GM18907 (cell line): ENCODE measurements around the gene CDC42BPA.
"Not testable (repeated sequence)": the region's sequence is repeated elsewhere in the genome, so short reads cannot be mapped to it uniquely, and the experiment has no call there.

Source experiments
- ATAC-seq: cut with Tn5 transposase; IDR thresholded peaks from one replicate; pipeline ENCODE4 v1.9.1; 2021; ENCODE audit warnings: mild to moderate bottlenecking, moderate library complexity; ENCODE audit not compliant: unreplicated experiment

The CDC42BPA gene

DNA sequence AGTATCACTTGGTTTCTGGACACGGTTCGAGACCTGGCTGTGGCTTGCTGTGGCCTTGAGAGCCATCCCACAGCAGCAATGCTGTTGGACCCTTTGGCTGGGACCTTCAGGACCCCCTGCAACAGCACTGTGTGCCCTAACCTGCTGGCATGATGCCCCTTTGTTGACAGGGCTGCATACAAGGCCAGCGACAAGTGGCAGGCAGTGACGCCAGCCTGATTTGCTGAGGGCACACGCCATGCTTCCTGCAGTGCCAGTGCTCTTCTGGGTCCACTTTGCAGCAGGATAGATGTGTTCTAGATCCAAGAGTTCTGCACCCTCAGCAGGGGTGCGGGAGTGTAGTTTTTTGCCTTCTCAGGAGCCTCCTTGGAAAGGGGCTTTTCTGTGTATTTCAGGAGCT, 345.4 kb downstream of the CDC42BPA start:
- no peak for ATAC-seq

DNA sequence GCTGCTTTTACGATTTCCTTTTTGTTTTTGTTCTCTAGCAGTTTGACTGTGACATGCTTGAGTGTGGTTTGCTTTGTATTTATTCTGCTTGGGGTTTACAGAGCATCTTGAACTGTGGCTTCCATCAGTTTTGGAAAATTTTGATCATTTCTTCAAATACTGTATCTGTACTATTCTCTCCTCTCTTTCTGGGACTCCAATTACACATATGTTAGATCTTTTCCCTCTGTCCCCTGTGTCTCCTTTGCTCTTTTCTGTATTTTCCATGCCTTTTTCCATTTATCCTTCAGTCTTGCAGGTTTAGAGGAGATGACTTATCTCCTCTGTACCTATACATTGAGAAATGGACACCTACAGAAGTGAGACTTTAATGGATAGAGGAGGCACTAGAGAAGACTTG, 346.5 kb downstream of the CDC42BPA start:
- ATAC-seq = no peak

DNA sequence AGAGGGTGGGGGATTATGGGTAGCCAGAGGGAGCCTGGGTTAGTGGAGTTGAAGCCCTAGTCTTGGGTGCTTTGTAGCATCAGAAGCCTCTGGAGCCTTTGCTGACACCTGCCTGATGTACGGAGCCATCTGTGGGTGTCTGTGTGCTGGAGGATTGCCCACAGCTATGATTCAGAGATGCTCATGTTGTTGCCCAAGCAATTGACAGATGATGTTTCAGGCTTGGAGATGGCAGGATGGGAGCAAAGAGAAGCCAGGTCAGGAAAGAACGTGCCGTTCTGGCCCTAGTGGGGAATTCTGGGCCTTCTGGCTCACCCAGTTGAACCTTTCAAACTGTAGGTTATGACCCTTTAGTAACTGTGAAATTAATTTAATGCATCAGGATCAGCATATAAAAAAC, 350.6 kb downstream of the CDC42BPA start:
- no peak for ATAC-seq

DNA sequence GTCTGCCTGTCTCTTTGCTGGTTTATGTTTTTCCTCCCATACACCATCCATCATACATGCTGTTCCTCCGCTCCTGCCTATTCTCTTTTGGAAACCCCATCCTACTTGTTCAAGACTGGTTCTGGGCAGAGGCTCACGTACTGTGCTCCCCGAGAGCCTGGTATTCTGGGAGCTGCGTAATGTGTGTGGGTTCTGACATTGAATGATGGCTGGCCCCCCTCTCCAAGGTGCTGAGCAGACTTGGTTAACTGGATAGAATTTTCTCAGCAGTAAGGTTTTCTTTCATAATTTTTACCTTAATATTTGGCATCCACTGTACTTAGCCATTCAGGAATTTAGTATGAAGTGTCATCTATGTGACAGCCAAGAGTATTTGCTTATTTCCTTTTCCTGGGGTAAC, 351.6 kb downstream of the CDC42BPA start:
- ATAC-seq = no peak

DNA sequence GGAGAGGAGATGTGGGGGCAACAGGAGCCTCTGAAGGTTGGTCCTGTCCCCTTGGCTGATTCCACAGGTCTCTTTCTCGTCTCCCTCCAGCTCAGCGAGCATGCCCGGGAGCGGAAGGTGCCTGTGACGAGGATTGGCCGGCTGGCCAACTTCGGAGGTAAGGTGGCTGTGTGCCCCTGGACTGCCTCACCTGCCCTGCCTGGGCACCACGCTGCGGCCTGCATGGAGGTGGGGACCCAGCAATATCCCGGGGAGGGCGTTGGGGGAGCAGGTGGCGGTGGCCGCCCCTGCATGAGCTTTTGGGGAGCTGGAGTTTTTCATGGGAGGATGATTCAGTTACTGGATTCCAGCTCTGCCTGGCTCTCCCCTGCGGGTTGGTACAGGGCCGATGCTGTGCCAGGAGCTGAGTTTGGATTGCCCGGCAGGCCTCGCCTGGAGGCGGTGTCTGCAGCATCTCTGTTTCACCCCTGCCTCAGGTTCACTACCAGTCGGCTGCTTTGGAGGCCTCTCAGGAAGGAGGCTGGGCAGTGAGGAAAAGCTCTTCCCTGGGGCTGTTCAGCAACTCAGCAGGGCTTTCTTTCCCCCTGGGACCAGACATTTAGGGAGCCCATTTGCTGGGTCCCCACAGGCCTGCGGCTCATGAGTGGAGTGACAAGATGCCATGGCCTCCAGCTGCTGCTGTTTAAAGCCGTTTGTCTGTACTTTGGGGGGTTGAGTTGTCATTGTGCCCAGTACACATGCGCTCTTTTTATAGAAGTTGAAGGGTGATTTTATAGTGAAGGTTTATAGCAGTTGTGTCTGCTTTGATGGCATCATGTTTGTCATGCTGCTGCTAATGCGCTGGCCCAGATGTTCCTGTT, 352.5 kb downstream of the CDC42BPA start:
- ATAC-seq = no peak

DNA sequence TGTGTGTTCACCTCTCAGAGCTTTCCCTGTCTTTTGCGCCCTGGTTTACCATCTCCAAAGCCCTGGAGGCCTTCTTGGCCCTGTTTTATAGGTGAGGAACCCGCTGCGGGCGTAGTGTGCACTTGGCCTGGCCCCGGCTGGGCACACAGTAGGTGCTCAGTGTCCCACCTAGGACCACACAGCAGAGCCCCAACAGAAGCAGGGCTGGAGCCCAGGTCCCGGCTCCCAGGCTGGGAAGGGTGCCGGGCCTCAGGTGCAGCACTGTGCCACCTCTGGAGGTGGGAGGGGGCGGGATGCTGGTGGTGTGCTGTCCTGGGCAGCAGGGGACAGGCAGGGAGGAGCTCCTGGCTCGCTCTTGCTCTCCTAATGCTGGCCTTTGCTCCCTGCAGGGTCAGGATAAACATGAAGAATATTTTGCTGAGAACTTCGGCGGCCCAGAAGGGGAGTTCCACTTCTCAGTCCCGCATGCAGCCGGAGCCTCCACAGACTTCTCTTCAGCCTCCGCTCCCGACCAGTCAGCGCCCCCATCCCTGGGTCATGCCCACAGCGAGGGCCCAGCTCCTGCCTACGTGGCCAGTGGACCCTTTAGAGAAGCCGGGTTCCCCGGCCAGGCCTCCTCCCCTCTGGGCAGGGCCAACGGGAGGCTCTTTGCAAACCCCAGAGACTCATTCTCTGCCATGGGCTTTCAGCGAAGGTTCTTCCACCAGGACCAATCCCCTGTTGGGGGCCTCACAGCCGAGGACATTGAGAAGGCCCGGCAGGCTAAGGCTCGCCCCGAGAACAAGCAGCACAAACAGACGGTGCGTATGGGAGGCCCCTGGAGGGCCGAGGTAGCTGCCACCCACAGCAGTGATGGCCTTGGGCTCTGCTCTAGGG, 353.4 kb downstream of the CDC42BPA start:
- no peak for ATAC-seq

DNA sequence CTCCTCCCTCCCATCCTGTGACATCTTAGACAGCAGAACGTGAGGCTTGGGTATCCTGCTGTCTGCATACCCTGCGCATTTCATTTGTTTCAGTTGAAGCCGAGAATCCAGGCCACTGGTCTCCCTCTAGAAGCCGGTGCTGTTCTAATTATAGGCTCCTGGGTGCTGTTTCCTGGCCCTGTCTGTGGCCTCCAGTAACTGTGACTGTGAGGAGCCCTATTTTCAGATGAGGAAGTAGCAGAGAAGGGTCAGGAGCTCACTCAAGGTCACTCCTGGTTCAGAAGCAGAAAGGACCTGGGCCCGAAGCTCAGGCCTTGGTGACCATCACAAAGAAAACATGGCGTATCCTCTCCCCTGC, 354.2 kb downstream of the CDC42BPA start:
- ATAC-seq = no peak

DNA sequence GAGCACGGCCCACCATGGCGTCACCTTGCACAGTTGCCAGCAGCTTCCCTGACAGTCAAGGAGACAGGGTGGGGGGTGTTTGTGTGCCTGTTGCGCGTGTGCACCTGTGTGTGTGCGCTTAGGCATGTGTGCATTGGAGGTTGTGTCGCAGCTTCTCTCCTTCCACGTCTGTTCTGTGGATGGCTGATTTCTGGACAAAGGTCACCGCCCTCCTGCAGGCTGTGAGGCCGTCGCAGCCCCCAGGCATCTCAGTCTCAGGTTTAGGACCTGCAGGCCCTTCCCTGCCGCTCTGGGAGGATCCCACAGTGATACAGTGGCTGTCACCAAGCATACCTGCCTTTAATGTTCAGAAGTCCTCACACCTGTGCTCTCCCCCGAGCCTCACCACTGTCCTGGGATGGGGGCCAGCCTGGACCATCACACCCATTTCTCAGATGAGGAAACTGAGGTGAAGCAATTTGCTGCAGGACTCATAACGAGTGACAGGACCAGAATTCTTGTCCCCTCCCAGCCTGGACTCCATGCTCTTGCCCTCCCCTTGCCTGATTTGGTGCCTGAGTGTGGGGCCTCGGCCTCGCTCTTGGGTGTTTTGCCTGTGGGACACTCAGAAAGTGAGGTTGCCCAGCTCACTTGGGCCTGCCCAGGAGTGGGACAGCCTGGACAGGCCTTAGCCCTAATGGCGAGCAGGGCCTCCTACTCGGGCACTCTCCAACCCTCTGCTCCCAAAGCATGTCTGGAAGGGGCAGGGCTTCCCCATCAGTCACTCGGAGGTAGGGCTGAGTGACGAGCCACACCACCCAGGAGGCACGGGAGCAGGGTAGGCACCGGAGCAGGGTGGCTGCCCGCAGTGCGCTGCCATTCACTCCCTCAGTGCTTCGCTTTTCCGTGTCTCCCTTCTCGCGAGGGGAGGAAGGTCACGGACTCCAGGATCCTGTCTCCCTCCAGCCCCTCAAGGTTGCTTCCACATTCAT, 355.6 kb downstream of the CDC42BPA start:
- ATAC-seq = no peak

DNA sequence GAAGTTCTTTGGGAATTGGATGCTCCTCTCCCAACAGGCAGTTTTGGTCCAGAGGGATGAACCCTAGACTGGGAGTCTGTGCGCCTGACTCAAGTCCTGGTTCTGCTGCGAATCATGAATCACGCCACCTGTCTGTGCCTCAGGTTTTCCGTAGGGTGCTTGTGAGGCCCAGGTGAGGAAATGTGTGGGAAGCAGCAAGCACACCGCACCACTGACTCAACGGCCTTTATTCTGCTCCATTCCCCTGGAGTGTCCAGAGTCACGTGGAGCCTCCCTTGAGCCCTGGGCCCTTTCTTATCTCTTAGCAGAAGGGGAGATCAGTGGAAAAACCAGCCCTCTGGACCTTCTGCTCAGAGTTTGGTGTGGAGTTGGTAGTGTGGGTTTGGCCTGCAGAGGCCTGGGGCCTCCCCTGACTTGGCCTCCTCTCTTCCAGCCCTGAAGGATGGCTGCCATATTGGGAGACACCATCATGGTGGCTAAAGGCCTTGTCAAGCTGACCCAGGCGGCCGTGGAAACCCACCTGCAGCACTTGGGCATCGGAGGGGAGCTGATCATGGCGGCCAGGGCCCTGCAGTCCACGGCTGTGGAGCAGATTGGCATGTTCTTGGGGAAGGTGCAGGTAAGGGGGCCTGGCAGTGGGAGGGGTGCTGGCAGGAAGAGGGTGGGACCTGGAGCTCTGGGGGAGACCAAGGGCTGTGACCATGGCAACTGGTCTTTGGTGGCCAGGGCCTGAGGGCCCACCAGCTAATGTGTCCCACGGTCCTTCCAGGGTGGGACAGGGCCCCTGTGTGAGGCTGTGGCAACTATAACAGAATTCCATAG, 357.1 kb downstream of the CDC42BPA start:
- no peak for ATAC-seq

DNA sequence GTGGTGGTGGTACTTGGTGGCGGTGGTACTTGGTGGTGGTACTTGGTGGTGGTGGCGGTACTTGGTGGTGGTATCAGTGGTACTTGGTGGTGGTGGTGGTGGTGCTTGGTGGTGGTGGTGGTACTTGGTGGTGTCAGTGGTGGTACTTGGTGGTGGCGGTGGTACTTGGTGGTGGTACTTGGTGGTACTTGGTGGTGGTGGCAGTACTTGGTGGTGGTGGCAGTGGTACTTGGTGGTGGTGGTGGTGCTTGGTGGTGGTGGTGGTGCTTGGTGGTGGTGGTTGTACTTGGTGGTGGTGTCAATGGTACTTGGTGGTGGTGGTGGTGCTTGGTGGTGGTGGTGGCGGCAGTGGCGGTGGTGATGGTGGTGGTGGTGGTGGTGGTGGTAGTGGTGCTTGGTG, 358.0 kb downstream of the CDC42BPA start:
- ATAC-seq = no peak

DNA sequence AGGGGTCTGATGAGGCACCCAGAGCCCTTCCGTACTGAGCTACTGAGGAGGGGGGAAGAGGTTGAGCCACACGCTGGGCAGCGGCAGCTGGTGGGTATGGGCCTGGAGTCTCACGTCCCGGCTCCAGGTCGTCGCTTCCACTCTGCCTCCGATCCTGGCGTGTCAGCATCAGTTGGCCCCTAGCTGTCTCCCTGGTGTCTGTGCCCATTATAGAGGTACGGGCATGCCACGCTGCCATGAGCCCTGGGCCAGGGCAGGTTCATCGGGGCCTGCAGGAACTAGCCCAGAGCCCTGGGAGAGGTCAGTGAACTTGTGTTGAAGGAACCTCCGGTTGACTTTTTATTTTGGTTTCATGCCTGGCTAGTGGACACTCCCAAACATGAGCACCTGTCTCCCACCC, 360.0 kb downstream of the CDC42BPA start:
- no peak for ATAC-seq

DNA sequence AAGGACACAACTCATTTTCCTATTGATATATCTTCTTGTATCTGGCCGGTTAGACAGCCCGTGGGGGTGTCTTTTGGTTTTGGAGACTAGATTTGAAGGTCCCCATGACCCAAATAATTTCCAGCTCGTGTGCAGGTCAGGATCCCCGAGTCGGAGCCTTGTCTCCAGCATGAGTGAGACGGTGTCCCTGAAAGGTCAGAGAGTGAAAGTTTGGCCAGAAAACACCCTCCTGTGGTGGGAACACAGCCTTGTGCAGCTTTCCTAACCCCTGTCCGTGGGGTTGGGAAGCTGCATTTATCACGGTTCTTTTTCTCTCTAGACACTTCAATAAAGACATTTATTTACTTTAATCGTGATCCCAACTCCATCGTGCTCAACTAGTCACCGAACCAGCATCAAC, 360.6 kb downstream of the CDC42BPA start:
- ATAC-seq = no peak

DNA sequence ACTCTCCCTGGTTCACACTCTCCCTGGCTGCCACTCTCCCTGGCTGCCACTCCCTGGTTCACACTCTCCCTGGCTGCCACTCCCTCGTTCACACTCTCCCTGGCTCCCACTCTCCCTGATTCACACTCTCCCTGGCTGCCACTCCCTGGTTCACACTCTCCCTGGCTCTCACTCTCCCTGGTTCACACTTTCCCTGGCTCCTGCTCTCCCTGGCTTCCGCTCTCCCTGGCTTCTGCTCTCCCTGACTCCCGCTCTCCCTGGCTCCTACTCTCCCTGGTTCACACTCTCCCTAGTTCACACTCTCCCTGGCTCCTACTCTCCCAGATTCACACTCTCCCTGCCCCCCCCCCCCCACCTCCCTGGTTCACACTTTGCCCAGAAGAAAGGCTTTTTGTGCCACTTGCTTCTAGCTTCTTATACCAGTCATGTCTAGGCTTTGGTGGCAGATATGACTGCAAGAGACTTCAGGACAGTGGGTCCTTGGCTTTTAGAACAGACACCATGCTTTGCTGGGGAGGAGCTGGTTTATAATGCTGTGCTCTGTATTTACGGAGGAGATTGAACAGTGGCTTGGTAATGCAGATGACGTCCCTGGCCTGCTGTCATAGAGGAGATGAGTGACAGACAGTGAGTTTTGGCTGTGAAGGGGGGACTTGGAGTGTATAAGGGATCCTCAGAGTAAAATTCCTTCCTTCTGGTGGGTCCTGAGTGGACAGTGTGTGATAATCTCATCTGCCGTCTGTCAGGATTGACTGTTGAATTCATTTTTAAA, 361.2 kb downstream of the CDC42BPA start:
- ATAC-seq = no peak

DNA sequence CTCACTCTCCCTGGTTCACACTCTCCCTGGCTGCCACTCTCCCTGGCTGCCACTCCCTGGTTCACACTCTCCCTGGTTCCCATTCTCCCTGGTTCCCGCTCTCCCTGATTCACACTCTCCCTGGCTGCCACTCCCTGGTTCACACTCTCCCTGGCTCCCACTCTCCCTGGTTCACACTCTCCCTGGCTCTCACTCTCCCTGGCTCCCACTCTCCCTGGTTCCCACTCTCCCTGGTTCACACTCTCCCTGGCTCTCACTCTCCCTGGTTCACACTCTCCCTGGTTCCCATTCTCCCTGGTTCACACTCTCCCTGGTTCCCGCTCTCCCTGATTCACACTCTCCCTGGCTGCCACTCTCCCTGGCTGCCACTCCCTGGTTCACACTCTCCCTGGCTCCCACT, 362.4 kb downstream of the CDC42BPA start:
- ATAC-seq = not testable (repeated sequence)

DNA sequence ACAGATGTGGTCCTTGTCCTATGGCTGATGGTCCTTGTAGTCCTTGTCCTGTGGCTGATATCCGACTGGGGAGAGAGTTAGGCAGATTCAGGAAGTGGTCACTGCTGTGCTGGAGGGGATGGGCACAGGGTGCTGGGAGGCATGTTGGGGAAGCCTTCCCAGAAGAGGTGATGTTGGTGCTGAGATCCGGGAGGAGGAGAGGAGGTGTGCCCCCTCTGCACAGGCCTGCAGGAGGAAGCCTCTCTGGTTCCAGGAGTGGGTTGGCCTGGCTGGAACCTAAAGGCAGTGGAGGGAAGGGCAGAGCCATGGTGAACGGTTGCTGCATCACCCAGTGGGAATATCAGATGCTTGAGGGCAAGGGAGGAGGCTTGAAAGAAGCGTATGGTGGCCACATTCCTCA, 363.5 kb downstream of the CDC42BPA start:
- ATAC-seq = no peak

DNA sequence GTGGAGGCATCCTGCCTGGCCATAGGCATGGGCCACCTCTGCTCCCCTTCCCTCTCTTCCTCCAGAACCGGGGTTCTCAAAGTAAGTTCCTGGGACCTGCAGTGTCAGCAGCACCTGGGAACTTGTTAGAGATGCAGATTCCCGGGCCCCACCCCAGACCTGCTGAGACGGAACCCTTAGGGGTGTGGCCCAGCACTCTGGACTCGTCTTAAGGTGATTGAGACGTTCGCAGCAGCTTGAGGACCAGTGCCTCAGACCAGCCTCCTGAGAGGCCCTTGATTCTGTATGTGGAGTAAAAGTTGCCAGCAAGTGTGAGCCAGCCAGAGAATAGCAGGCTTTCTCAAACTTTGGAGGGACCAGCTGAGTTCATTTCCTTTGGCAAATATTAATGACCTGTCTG, 364.0 kb downstream of the CDC42BPA start:
- no peak for ATAC-seq

DNA sequence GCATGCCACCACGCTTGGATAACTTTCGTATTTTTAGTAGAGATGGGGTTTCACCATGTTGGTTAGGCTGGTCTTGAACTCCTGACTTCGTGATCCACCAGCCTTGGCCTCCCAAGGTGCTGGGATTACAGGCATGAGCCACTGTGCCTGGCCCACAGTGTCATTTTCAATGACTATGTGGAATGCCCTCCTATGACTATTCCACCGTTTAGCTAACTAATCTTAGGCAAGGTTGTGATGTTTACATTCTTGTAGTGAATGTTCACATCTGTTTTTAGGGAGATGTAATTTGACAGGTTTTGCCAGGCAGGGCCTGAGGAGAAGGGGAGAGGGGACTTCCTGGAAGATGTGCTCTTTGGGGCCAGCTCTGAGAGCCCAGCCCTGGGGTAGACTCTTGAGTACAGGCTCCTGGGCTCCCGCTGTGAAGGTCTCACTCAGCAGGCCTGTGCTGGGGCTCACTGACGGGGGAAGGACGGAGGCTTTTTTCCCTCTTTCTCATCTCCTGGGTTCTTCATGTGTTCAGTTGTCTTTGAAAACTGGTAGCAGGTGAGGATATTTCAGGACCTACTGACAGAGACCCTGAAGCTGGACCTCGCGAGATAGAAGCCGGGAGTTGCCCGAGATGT, 365.0 kb downstream of the CDC42BPA start:
- no peak for ATAC-seq

DNA sequence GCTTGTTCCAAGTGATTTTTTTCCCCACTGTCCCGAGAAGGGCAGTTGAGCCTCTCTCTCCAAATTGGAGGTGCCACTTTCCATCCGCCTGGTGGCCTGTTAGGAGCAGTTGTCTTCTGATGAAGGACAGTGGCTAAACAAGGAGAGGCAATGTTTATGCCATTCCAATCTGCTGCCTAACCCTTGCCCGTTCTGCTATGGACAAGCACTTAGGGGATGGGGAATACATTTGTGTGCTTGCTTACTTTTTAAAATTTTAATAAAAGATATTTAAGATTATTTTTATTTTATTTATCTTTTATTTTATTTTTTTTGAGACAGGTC, 366.2 kb downstream of the CDC42BPA start:
- ATAC-seq = no peak
